GM19328 (cell line): ENCODE data around the gene PEPD.

Experiments
- ATAC-seq: cut with Tn5 transposase; IDR thresholded peaks from one replicate; pipeline ENCODE4 v1.9.1; 2021; ENCODE audit warnings: mild to moderate bottlenecking, moderate library complexity; ENCODE audit not compliant: unreplicated experiment

PEPD gene

GRCh38 chr19:33547676-33548075 lies 26.1 kb upstream of the PEPD start:
- ATAC-seq = no peak

DNA sequence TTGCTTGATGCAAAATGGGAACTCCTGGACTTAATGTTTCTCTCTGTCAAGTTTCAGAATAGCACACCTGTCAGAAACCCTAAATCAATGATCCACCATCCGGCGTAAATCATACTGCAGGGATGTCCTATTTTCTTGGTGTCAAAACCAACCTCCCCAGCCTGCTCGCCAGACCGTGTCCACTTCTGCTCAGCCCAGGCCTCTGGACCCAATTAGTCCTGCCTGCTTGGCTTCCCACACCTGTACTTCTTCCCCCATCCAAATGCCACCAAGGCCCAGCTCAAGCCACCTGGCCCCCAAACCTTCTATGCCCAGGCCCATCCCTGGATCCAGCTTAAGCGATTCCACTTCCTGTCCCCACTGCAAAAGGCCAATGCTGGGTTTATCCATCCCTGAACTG lies 25.1 kb upstream of the PEPD start:
- no peak for ATAC-seq

DNA sequence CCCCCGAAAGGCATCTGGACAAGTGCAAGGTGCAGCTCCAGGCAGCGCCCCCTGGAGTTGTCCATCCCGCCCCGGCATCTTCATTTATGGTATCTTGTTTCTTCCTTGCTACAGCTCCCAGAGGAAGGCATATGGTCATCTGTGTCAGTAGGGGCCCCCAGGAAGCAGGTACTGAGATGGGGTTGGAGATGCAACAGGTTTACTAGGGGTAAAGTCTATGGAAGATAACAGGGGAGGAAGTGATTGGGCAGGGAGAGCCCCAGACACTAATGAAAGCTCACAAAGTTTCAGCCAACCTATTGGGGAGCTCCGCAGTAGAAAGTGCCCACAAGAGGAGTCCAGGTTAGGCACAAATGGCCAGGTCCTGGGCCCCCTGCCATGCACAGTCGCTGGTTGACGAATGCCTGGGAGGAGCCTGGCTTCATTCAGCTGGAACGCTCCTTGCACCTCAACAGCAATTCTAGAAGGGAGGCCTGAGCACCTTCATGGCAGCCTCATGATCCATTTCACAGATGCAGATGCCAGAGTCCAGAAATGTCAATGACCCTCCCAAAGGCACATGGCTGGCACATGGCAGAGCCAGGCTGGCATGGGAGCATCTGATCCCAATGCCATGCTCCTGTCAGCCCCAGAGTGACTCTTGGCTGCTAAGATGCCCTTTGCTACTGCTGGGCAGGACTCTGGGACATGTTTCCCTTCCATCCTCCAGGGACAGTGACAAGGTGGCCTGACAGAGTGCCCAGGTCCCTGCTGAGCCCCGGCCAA lies 23.8 kb upstream of the PEPD start:
- ATAC-seq = no peak

DNA sequence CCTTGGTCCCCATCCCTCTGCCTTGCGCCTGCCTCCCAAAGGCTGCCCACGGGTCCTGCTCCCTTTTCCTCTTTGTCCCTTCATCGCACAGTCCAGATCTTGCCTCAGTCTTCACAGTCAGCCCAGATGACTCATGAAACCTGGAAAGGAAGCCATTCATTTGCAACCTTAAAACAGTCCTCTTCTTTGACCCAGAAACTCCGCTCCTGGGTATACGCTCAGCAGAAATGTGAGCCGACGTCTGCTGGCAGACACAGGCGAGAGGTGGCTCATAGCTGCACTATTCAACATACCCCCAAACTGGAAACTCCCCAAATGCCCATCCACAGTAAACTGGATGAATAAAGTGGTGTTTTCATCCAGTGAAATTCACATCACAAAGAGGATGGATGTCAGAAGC lies 13.6 kb upstream of the PEPD start:
- no peak for ATAC-seq

GRCh38 chr19:33532859-33533460 lies 11.4 kb upstream of the PEPD start:
- ATAC-seq = no peak

DNA sequence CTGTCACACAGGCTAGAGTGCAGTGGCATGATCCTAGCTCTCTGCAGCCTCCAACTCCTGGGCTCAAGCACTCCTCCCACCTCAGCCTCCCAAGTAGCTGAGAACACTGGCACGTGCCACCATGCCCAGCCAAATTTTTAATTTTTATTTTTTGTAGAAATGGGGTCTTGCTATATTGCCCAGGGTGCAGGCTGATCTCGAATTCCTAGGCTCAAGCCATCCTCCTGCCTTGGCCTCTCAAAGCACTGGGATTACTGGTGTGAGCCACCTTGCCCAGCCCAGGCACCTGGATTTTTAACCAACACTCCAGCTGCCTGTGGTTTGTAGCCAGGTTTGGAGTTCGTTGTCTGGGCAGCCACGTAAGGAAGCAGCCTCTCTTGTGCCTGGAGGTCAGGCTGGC lies 9.3 kb upstream of the PEPD start:
- no peak for ATAC-seq

DNA sequence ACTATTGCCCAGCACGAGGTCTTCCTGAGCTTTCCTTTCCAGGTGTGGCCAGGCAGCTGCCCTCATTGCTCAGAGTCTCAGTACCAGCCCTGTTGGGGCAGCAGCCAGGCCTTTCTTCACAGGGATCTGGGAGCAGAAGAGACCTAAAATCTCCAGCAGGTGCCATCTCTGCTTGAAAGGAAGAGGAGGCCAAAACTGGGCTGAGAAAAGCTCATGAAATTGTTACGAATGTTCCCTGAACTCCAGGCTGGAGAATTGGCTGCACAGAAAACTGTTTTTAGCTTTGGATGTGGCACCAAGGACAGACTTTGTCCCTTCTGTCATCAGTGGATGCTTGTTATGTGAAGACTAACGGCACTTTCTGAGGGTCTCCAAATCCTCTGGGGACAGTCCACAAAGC lies 8.7 kb upstream of the PEPD start:
- ATAC-seq = no peak

GRCh38 chr19:33529094-33529676 lies 7.6 kb upstream of the PEPD start:
- no peak for ATAC-seq

- ATAC-seq = no peak
These were observed 6.8 kb upstream of the PEPD start for GRCh38 chr19:33528404-33528803.

GRCh38 chr19:33527125-33527524 lies 5.5 kb upstream of the PEPD start:
- ATAC-seq = no peak

DNA sequence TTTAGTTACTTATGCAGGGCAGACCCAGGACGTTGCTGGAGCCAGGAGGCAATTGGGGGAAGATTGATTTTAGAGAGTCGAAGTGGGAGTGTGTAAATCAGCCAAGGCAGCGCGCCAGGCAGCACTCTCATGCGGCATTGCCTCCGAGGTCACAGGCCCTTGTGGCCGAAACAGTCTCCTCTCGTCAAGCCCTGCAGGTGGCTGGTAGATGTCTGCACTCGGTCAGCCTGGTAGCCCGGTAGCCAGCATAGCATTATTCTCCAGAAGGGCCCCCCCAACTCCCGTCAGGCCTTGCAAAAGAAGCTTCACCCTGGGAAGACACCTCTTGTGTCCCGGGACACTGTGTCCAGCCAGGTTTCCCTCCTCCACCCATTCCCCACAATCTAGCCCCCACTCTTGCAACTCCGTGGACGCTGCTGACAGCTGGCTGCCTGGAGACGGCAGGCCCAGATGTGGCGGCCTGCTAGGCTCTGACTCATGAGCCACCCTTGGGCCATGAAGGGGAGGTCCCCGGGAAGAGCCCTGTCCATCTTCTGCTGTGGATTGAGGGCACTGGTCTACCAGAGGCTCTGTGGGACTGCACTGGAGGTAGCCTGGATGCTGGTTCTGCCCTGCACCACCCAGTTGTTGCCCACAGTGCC lies 2.6 kb upstream of the PEPD start:
- ATAC-seq = no peak

DNA sequence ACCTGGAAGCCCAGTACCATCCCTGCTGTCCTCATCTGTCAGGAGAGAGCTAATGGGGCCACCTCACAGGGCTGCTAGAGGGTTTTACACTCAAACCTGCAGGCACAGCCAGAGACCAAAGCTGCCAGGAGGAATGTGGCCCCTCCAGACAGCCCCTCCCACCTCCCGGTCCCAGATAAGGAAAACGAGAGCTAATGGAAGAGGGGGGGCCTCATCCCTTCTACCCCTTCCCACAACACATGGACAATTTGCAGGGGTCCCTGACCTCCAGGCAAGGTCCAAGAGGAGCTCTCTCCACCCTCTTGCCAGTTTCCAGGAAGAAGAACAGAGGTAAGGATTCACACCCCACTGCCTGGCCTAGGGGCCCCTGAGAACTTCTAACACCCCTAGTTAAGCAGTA lies 1.6 kb upstream of the PEPD start:
- no peak for ATAC-seq

DNA sequence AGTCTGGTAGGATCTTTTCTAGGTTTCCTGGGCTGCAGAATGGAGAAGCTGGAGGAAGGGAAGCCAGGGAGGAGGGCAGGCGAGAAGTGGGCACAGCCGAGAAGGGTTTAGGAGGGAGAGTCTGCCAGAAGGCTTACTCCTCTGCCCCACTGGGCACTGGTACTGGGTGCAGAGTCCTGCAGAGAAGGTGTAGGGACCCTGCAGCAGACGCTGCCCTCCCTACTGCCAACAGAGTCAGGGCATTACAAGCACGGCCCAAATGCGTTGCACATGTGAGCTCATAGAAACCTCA lies 726 bp upstream of the PEPD start:
- no peak for ATAC-seq

- ATAC-seq = no peak
These were observed 629 bp downstream of the PEPD start for GRCh38 chr19:33520844-33521479.

GRCh38 chr19:33520048-33520643 lies 1.4 kb downstream of the PEPD start:
- ATAC-seq = no peak

DNA sequence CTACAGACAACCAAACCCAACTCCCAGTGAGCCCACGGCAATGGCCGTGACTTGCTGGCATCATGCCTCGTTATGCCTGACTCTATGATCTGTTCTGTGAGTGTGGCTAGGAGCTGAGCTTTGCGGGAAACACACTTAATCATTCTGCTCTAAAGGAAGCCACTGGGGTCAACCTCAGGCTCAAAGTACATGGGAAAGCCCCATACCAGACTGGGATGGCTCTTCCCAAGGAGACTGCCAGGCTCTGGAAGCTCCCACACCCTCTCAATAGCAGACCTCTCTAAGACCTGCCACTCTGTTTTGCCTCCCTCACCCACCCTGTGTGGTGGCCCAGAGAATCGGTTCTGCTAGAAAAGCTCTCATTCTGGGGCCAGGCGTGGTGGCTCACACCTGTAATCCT lies 2.2 kb downstream of the PEPD start:
- no peak for ATAC-seq

GRCh38 chr19:33518541-33518940 lies 3.0 kb downstream of the PEPD start:
- ATAC-seq = no peak

DNA sequence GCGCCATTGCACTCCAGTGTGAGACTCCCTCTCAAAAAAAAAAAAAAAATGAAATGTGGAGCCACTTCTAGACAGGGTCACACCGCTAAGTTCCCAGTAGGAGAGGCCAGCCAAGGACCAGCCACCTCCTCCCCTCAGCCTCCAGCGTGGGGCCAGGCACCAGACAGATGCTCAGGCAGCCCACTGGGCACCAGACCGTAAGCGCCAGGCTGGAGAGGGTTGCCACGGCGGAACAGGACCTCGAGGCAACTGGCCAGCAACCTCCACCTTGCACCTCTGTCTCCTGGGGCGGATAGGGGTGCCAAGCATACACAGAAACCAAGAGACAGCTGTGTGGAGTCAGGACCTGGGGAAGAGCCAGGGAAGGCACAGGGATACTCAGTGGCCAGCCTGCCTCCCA lies 3.7 kb downstream of the PEPD start:
- ATAC-seq = no peak

DNA sequence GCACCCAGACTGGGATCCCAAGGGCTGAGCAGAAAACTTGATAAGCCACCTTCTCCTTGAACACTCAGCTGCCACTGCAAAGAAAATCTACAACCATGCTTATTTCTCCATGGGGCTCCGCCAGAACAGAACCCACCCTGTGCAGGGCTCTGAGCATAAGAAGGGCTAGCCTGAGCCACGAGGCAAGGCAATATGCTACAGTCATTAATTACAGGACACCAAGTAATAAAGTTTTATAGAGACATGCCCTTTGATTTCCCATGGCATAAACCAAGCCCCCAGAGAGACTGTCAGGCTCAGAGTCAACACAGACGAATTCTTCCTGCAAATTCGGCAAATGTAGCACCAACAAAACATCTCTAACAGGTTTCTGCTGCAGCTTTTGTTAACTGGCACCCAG lies 5.7 kb downstream of the PEPD start:
- no peak for ATAC-seq

- no peak for ATAC-seq
These were observed 6.6 kb downstream of the PEPD start for GRCh38 chr19:33514885-33515551.

DNA sequence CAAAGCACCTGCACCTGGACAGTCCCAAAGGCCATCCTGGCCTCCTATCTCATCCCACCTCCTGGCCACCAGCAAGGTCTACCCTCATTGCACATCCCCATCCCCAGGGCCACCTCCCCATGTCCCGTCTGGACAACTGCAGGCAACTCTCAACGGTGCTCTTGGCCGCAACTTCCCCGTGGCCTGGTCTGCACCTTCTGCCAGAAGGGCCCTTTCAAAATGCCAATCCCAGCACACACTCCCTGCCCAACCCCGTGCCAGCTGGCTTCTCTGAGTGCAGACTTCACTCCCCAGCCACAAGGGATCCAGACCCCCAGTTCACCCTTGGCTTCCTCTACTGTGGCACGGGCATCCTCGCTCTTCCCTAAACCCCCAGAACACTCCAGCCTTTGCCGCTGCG lies 8.2 kb downstream of the PEPD start:
- no peak for ATAC-seq
